GM08714 (cell line): Measurements from ENCODE around the gene GALNT9.
"Not testable (repeated sequence)": the region's sequence is repeated elsewhere in the genome, so short reads cannot be mapped to it uniquely, and the experiment has no call there.

ENCODE experiments used
- H3K4me3 ChIP-seq: fragments of 200-500 bp; sonication (Bioruptor generic); 2 replicates; pipeline ENCODE4 v1.5.1; 2014; ENCODE audit warnings: mild to moderate bottlenecking, low read length, inconsistent platforms
- ZNF274 ChIP-seq: IDR thresholded peaks from 2 replicates; pipeline ENCODE4 v1.6.1; 2012; ENCODE audit warnings: mild to moderate bottlenecking, low read depth, low read length

Gene GALNT9

GRCh38 chr12:132197581-132198354 is 131.6 kb downstream of the GALNT9 start:
- TF ChIP-seq ZNF274: no peak
- H3K4me3 ChIP-seq: no peak overlapping the region

GRCh38 chr12:132196873-132197390 is 132.5 kb downstream of the GALNT9 start:
- TF ChIP-seq ZNF274: no peak

GRCh38 chr12:132196038-132196872 is 133.1 kb downstream of the GALNT9 start:
- no peak for TF ChIP-seq ZNF274
- no peak overlapping the region for H3K4me3 ChIP-seq

More at GRCh38 chr12:132196873-132197390, 132.5 kb downstream of the GALNT9 start:
- H3K4me3 ChIP-seq: no peak overlapping the region

GRCh38 chr12:132195242-132195641 is 134.1 kb downstream of the GALNT9 start:
- H3K4me3 ChIP-seq: not testable (repeated sequence)

GRCh38 chr12:132194556-132194955 is 134.8 kb downstream of the GALNT9 start:
- TF ChIP-seq ZNF274: no peak

GRCh38 chr12:132194056-132194455 is 135.3 kb downstream of the GALNT9 start:
- H3K4me3 ChIP-seq: no peak overlapping the region

More at GRCh38 chr12:132194556-132194955, 134.8 kb downstream of the GALNT9 start:
- no peak overlapping the region for H3K4me3 ChIP-seq

GRCh38 chr12:132191715-132192553 is 137.5 kb downstream of the GALNT9 start:
- no peak overlapping the region for H3K4me3 ChIP-seq
- TF ChIP-seq ZNF274: no peak

More at GRCh38 chr12:132194056-132194455, 135.3 kb downstream of the GALNT9 start:
- TF ChIP-seq ZNF274: no peak

GRCh38 chr12:132190834-132191500 is 138.4 kb downstream of the GALNT9 start:
- TF ChIP-seq ZNF274: no peak
- no peak overlapping the region for H3K4me3 ChIP-seq

GRCh38 chr12:132190012-132190755 is 139.2 kb downstream of the GALNT9 start:
- TF ChIP-seq ZNF274: no peak
- peak overlapping the region; percentile 67; the same call in 1 of the 2 replicates for H3K4me3 ChIP-seq

GRCh38 chr12:132189378-132190011 is 139.9 kb downstream of the GALNT9 start:
- peak overlapping the region; percentile 67; the same call in 1 of the 2 replicates for H3K4me3 ChIP-seq
- no peak for TF ChIP-seq ZNF274

- no peak for TF ChIP-seq ZNF274
- peak overlapping the region; percentile 36; the same call in 1 of the 2 replicates for H3K4me3 ChIP-seq
Observed at GRCh38 chr12:132188916-132189325, 140.5 kb downstream of the GALNT9 start.

- H3K4me3 ChIP-seq: no peak overlapping the region
- no peak for TF ChIP-seq ZNF274
Observed at GRCh38 chr12:132188451-132188901, 140.9 kb downstream of the GALNT9 start.
